Mesendoderm (in vitro differentiated cells): Measurements from ENCODE around the gene CPNE1.
A peak's percentile ranks its signal among the peaks of the same experiment; 100 is the strongest.
"Not testable (repeated sequence)": the region's sequence is repeated elsewhere in the genome, so short reads cannot be mapped to it uniquely, and the experiment has no call there.

ENCODE experiments used
- DNase-seq: peaks from one replicate; pipeline ENCODE4 v3.0.0; 2013
- H2AK5ac ChIP-seq: 2 replicates; pipeline ENCODE4 v1.6.1; 2013; ENCODE audit warnings: low read length, inconsistent platforms
- H2BK120ac ChIP-seq: 2 replicates; pipeline ENCODE4 v1.6.1; 2013; ENCODE audit warnings: low read depth, mild to moderate bottlenecking, low read length, moderate library complexity, mixed read lengths
- H2BK15ac ChIP-seq: replicated peaks from 2 replicates; pipeline ENCODE4 v1.6.1; 2013; ENCODE audit warnings: low read depth, mild to moderate bottlenecking, moderate library complexity
- H2BK5ac ChIP-seq: 2 replicates; pipeline ENCODE4 v1.6.1; 2013; ENCODE audit warnings: low read length, inconsistent platforms
- H3K18ac ChIP-seq: 2 replicates; pipeline ENCODE4 v1.6.1; 2013; ENCODE audit warnings: mild to moderate bottlenecking, low read length, mixed read lengths
- H3K23ac ChIP-seq: one replicate; pipeline ENCODE4 v1.6.1; 2013; ENCODE audit warnings: low read length
- H3K27ac ChIP-seq: 2 replicates; pipeline ENCODE4 v1.5.1; 2013; ENCODE audit warnings: low read depth, mild to moderate bottlenecking, inconsistent platforms, low read length, moderate library complexity
- H3K27me3 ChIP-seq: 2 replicates; pipeline ENCODE4 v1.6.1; 2013; ENCODE audit warnings: low read length, control low read depth, mild to moderate bottlenecking, inconsistent platforms; ENCODE audit not compliant: insufficient read depth, poor library complexity
- H3K36me3 ChIP-seq: 2 replicates; pipeline ENCODE4 v1.6.1; 2013; ENCODE audit warnings: low read length, inconsistent platforms; ENCODE audit not compliant: control insufficient read depth, insufficient read depth
- H3K4ac ChIP-seq: one replicate; pipeline ENCODE4 v1.6.1; 2013; ENCODE audit warnings: low read depth, mild to moderate bottlenecking, low read length, moderate library complexity
- H3K4me1 ChIP-seq: 2 replicates; pipeline ENCODE4 v1.6.1; 2013; ENCODE audit warnings: low read depth, low read length, inconsistent platforms; ENCODE audit not compliant: control insufficient read depth
- H3K4me2 ChIP-seq: 2 replicates; pipeline ENCODE4 v1.6.1; 2013; ENCODE audit warnings: low read length
- H3K4me3 ChIP-seq: 2 replicates; pipeline ENCODE4 v1.5.1; 2013; ENCODE audit warnings: mild to moderate bottlenecking, low read length
- H3K56ac ChIP-seq: one replicate; pipeline ENCODE4 v1.6.1; 2013; ENCODE audit warnings: low read length
- H3K79me1 ChIP-seq: 2 replicates; pipeline ENCODE4 v1.6.1; 2013; ENCODE audit warnings: low read length, inconsistent platforms
- H3K79me2 ChIP-seq: 2 replicates; pipeline ENCODE4 v1.6.1; 2013; ENCODE audit warnings: mild to moderate bottlenecking, low read length; ENCODE audit not compliant: control insufficient read depth, insufficient read depth
- H3K9ac ChIP-seq: 2 replicates; pipeline ENCODE4 v1.6.1; 2013; ENCODE audit warnings: low read length, inconsistent platforms
- H4K5ac ChIP-seq: one replicate; pipeline ENCODE4 v1.6.1; 2013; ENCODE audit warnings: low read length
- H4K8ac ChIP-seq: one replicate; pipeline ENCODE4 v1.6.1; 2013; ENCODE audit warnings: low read depth, mild to moderate bottlenecking, control low read depth, low read length, moderate library complexity
- WGBS: extraction: QIAGEN DNeasy Blood & Tissue Kit; methylation state at CpG from one replicate; pipeline ENCODE4 v1.1.7; 2013; ENCODE audit warnings: low lambda C conversion rate, missing lambda C conversion rate; ENCODE audit not compliant: insufficient coverage; ENCODE audit errors: extremely low coverage; 5-methylcytosine and 5-hydroxymethylcytosine counted together

The CPNE1 gene

GRCh38 chr20:35690265-35690664 is 25.6 kb upstream of the CPNE1 start:
- no peak overlapping the region for H2AK5ac ChIP-seq
- no peaks in the 10 kb centered on the region for H3K36me3 ChIP-seq
- H3K23ac ChIP-seq = no peak overlapping the region
- H3K56ac ChIP-seq = no peak overlapping the region
- H3K27me3 ChIP-seq = no peaks in the 10 kb centered on the region
- H3K27ac ChIP-seq = no peak overlapping the region
- H4K8ac ChIP-seq = no peak overlapping the region
- DNase-seq = no peak
- no peak overlapping the region for H3K4me2 ChIP-seq
- H3K79me2 ChIP-seq = no peaks in the 10 kb centered on the region
- H2BK15ac ChIP-seq = no peak overlapping the region
- no peaks in the 10 kb centered on the region for H3K79me1 ChIP-seq
- no peaks in the 10 kb centered on the region for H3K4me1 ChIP-seq
- H3K9ac ChIP-seq = no peak overlapping the region
- H2BK5ac ChIP-seq = no peak overlapping the region
- no peak overlapping the region for H2BK120ac ChIP-seq
- H3K4ac ChIP-seq = no peak overlapping the region
- no CpG with 5 or more reads among the region's 4 CpGs for WGBS
- H4K5ac ChIP-seq = no peak overlapping the region
- no peak overlapping the region for H3K4me3 ChIP-seq
- no peak overlapping the region for H3K18ac ChIP-seq

GRCh38 chr20:35686872-35687271 is 22.2 kb upstream of the CPNE1 start:
- not testable (repeated sequence) for H3K4ac ChIP-seq, H2BK5ac ChIP-seq, H3K9ac ChIP-seq, H3K23ac ChIP-seq, H3K4me2 ChIP-seq, H3K27me3 ChIP-seq, H3K18ac ChIP-seq, H3K4me1 ChIP-seq, H4K8ac ChIP-seq, H3K56ac ChIP-seq, H3K79me2 ChIP-seq, H4K5ac ChIP-seq, H3K36me3 ChIP-seq, H2AK5ac ChIP-seq, H2BK120ac ChIP-seq, H2BK15ac ChIP-seq, H3K27ac ChIP-seq, H3K4me3 ChIP-seq, H3K79me1 ChIP-seq
- DNase-seq = peak; percentile 49
- WGBS = no CpG with 5 or more reads among the region's 11 CpGs

GRCh38 chr20:35685368-35685767 is 20.7 kb upstream of the CPNE1 start:
- DNase-seq, H2BK15ac ChIP-seq, H4K8ac ChIP-seq, H3K79me2 ChIP-seq, H4K5ac ChIP-seq, H2BK120ac ChIP-seq, H3K4ac ChIP-seq, H3K9ac ChIP-seq, H3K56ac ChIP-seq, H3K79me1 ChIP-seq, H3K18ac ChIP-seq, H3K23ac ChIP-seq, H3K4me1 ChIP-seq, H2BK5ac ChIP-seq, H3K27ac ChIP-seq, H3K4me3 ChIP-seq, H2AK5ac ChIP-seq, H3K36me3 ChIP-seq, H3K4me2 ChIP-seq, H3K27me3 ChIP-seq: not testable (repeated sequence)
- no CpG with 5 or more reads among the region's 9 CpGs for WGBS

DNA sequence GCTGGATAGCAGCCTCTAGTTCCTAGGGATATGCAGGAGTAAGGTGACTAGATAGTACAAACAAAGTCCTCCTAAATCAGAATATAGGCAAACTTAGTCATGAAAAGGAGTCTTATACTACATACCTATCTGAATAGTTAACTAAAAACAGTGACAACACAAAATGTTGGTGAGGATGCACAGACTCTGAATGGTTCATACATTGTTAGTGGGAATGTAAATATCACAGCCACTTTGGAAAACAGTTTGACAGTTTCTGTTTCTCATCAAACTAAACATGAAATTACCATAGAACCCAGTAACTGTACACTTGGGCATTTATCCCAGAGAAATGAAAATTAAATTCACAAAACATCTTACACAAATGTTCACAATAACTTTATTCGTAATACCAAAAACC is 17.3 kb upstream of the CPNE1 start:
- Histone ChIP-seq H3K79me2 (no peaks in the 10 kb centered on the region), H2BK15ac (no peak overlapping the region), H2AK5ac (no peak overlapping the region), H3K27ac (no peak overlapping the region), H3K4ac (no peak overlapping the region), H3K9ac (no peak overlapping the region), H3K4me2 (no peak overlapping the region), H4K5ac (no peak overlapping the region), H4K8ac (no peak overlapping the region), H3K27me3 (no peaks in the 10 kb centered on the region), H3K79me1 (no peaks in the 10 kb centered on the region), H3K23ac (no peak overlapping the region), H3K4me3 (no peak overlapping the region), H3K4me1 (no peaks in the 10 kb centered on the region), H3K36me3 (no peaks in the 10 kb centered on the region), H3K18ac (no peak overlapping the region), H2BK5ac (no peak overlapping the region), H3K56ac (no peak overlapping the region), H2BK120ac (no peak overlapping the region)
- WGBS = 100% methylated on average over 1 of the region's 1 CpG
- DNase-seq = no peak

DNA sequence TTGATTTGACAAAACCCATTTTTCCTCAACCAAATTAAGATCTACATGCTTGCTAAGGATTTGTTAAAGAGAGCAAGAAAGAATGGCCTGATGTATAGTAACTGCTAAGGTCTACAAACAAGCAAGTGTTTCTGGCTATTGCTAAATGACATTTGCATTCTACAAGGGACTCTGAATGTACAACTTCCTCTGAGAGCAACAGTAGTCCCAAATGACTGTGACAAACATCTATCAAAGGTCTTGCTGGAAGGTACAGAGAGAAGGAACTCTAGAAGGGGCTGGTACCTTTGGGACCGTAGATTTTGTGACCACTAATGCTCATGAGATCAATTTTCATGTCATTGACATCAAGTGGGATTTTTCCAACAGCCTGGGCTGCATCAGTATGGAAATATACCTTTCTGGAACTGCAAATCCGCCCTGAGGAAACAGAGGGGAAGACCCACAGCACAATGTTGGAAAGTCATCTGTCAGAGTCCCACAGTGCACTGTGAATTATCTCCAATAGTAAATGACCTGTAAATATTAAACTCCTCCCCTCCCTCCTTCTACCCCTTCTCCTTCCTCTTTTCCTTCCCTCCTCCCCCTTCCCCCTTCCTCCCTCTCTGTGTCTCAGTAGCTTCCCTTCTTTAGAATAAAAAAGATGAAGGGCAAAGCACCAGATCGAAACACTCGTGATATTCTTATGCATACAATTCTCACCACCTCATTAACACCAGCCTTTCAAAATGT is 15.9 kb upstream of the CPNE1 start:
- H2AK5ac ChIP-seq = no peak overlapping the region
- DNase-seq = no peak
- H2BK5ac ChIP-seq = no peak overlapping the region
- no peak overlapping the region for H3K4me2 ChIP-seq
- H3K27ac ChIP-seq = no peak overlapping the region
- no peak overlapping the region for H4K8ac ChIP-seq
- no peak overlapping the region for H3K4me3 ChIP-seq
- no peaks in the 10 kb centered on the region for H3K79me2 ChIP-seq
- no peak overlapping the region for H3K23ac ChIP-seq
- no peaks in the 10 kb centered on the region for H3K27me3 ChIP-seq
- H2BK120ac ChIP-seq = no peak overlapping the region
- no peaks in the 10 kb centered on the region for H3K4me1 ChIP-seq
- no peak overlapping the region for H3K9ac ChIP-seq
- no peaks in the 10 kb centered on the region for H3K36me3 ChIP-seq
- no CpG with 5 or more reads among the region's 4 CpGs for WGBS
- H3K79me1 ChIP-seq = no peaks in the 10 kb centered on the region
- no peak overlapping the region for H3K18ac ChIP-seq
- no peak overlapping the region for H3K56ac ChIP-seq
- H2BK15ac ChIP-seq = no peak overlapping the region
- H4K5ac ChIP-seq = no peak overlapping the region
- no peak overlapping the region for H3K4ac ChIP-seq

DNA sequence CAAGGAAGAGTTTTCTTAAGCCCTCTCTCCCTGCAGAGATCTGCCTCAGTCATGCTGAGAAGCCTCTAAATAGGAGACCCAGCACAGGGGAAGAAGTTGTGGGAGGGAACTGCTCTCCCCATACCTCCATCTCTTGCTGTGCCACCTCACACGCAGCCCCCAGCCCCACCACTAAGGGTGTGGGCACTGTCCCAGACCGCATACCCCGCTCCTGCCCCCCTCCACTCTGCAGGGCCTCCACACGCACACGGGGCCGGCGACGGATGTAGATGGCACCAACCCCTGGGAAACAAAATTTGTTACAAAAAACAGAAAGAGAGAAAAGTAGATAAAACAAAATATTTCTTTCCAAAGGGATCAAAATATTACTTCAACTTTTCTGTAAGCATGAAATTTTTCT is 10.2 kb upstream of the CPNE1 start:
- Histone ChIP-seq H2BK15ac (no peak overlapping the region), H3K23ac (no peak overlapping the region), H3K4me2 (no peak overlapping the region), H3K56ac (no peak overlapping the region), H3K18ac (no peak overlapping the region), H3K27me3 (no peaks in the 10 kb centered on the region), H3K4me3 (no peak overlapping the region), H2BK120ac (no peak overlapping the region), H3K36me3 (peaks cover 4% of the 10 kb centered on the region), H3K4ac (no peak overlapping the region), H4K8ac (no peak overlapping the region), H2AK5ac (no peak overlapping the region), H3K27ac (no peak overlapping the region), H2BK5ac (no peak overlapping the region), H4K5ac (no peak overlapping the region), H3K9ac (no peak overlapping the region), H3K79me2 (no peaks in the 10 kb centered on the region), H3K79me1 (no peaks in the 10 kb centered on the region), H3K4me1 (no peaks in the 10 kb centered on the region)
- DNase-seq = no peak
- no CpG with 5 or more reads among the region's 8 CpGs for WGBS
